Astrocyte of the spinal cord (primary cell): Measurements from ENCODE around the gene SMAD6.

Source experiments
- DNase-seq: peaks from one replicate; pipeline ENCODE4 v3.0.0; 2011; ENCODE audit warnings: low read depth, low spot score
- H3K4me3 ChIP-seq: 2 replicates; pipeline ENCODE4 v1.5.1; 2011; ENCODE audit warnings: low read depth, mild to moderate bottlenecking, low read length, moderate library complexity
- in situ Hi-C: cut with HindIII; loops from 2 replicates; pipeline ENCODE4 v1.10.0; 2017; ENCODE audit warnings: low sequenced_read_pairs
- TF ChIP-seq, protein P1 (sequence below): IDR thresholded peaks from 2 replicates; pipeline ENCODE4 v1.5.1; 2012; ENCODE audit warnings: low read depth, mild to moderate bottlenecking, low read length, inconsistent platforms

SMAD6 gene

DNA sequence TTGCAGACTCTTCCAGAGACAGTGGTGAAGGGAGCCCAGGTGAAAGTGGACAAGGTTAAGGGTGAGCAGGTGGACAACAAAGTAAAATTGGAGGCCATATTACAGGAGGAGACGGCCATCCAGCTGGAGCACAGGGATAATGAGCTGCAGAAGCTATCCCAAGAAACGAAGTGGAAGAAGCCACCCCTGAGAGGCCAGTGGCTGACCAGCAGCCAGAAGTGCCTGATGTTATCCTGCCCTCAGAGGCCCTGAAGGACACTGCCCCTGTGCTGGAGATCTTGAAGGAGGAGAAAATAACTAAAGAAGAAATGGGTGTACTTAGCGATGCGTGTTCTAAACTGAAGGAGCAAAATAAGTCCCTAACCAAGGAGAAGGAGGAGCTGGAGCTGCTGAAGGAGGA lies 107.6 kb downstream of the SMAD6 start:
- no peak for DNase-seq
- TF ChIP-seq, protein P1, sequence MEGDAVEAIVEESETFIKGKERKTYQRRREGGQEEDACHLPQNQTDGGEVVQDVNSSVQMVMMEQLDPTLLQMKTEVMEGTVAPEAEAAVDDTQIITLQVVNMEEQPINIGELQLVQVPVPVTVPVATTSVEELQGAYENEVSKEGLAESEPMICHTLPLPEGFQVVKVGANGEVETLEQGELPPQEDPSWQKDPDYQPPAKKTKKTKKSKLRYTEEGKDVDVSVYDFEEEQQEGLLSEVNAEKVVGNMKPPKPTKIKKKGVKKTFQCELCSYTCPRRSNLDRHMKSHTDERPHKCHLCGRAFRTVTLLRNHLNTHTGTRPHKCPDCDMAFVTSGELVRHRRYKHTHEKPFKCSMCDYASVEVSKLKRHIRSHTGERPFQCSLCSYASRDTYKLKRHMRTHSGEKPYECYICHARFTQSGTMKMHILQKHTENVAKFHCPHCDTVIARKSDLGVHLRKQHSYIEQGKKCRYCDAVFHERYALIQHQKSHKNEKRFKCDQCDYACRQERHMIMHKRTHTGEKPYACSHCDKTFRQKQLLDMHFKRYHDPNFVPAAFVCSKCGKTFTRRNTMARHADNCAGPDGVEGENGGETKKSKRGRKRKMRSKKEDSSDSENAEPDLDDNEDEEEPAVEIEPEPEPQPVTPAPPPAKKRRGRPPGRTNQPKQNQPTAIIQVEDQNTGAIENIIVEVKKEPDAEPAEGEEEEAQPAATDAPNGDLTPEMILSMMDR = no peak
- in situ Hi-C loops = no loop called here
- H3K4me3 ChIP-seq = no peak overlapping the region

DNA sequence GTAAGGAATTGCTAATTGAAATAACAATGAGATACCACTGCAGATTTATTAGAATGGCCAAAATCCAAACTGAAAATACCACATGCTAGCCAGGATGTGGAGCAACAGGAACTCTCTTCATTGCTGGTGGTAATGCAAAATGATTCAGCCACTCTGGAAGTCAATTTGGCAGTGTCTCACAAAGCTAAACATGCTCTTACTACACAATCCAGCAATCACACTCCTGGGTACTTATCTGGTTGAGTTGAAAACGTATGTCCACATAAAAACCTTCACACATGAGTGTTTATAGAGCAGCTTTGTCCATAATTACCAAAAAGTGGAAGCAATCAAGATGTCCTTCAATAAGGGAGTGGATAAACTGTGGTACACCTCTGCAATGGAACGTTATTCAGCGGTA lies 113.3 kb downstream of the SMAD6 start:
- peak; percentile 90 for DNase-seq
- no peak overlapping the region for H3K4me3 ChIP-seq
- in situ Hi-C loops = no loop called here
- TF ChIP-seq, protein P1 = no peak

DNA sequence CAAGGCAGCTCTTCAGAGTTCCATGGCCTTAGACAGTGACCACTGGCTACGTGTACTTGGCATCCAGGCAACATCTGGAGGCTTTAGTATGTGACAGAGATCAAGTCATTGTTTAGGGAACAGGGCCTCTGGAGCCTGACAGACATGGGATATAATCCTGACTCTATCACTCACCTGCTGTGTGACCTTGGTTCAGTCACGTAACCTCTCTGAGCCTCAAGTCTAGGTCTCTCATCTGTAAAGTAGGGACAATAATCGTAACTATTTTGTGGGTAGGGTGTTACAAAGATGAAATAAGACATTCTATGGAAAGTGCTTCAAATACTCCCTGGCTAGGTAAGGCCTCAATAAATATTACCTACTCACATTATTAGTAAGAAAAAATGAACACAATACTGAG lies 114.2 kb downstream of the SMAD6 start:
- DNase-seq = no peak
- TF ChIP-seq, protein P1 = no peak
- in situ Hi-C loops = no loop called here
- H3K4me3 ChIP-seq = no peak overlapping the region

DNA sequence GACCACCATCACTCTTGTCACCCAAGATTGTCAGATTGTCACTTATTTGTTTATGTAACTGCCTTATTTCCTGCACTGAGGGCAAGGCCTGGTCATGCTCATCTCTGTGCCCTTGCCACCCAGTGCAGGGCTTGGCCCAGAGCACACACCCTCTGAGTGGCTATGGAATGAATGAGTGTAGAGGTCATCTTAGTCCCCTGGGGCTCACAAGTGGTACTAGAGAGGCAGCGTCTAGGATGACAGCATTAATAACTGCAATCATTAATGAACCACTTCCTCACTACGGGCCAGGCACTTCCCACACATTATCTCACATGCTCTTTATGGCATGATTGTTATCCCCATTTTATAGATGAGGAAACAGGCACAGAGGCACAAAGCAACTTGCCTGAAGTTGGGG lies 117.0 kb downstream of the SMAD6 start:
- no peak for DNase-seq

DNA sequence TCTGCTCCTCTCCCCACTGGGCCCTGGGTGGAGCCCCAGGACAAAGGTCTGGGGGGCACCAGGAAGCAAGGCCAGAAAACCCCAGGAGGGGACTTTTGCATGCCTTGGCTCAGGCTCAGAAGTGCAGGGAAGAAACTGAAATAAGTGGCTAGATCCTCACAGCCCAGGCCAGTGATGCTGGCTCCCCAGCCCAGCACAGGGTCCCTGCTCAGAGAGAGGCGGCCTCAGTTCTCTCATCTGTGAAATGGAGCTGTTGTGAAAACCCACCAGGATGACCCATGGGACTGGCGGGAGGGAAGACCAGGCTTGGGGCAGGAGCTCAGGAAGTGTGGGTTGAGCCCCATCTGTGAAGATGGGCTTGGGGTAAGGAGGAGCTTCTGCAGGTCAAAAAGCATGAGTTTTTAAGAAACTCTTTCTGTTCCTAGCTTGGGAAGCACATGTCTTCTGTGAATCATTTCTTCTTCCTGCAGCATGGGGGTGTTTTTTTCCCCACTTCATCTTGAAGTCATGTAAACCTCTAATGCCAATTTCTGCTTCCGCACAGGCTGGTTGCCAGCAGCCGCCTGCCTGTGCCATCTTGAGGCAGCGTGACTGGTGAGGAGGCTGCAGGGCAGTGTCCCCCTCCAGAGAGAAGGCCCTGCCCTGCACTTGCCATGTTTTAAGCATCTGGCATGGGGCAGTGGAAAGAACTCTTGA lies 118.6 kb downstream of the SMAD6 start:
- in situ Hi-C loops = no loop called here
- DNase-seq = no peak
- H3K4me3 ChIP-seq = no peak overlapping the region
- TF ChIP-seq, protein P1 = no peak

More for the DNA sequence above, 117.0 kb downstream of the SMAD6 start:
- TF ChIP-seq, protein P1 = no peak
- in situ Hi-C loops = no loop called here
- no peak overlapping the region for H3K4me3 ChIP-seq

DNA sequence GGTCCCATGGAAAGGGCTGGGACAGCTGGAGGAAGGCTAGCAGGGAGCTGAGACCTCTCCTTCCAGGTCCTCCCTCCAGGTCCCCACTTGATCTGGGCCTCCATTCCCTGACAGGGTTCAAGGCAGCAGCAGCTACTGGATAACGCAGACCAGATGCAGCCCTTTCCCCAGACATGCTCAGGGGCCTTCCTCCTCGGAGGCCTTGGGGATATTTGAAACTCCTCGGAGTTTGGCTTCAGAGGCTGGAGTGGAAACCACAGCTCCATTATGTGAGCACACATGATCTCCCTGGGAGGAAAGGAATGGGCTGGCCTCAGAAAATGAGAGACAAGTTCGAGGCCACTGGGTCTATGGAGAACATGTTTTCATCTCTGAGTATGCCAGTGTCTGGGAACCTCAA lies 119.3 kb downstream of the SMAD6 start:
- in situ Hi-C loops = no loop called here
- no peak for DNase-seq

More for the DNA sequence above, 119.3 kb downstream of the SMAD6 start:
- no peak overlapping the region for H3K4me3 ChIP-seq
- TF ChIP-seq, protein P1 = no peak
